ENCODE data around the gene DDX60. TPM values are rescaled to one million over a fixed set of nuclear protein-coding genes. Genes with fewer than 3 reads are reported as not detected.

DDX60 gene
- total RNA-seq, 4 donors from 2014 or later, result 6.0 to 13.3 (median 9.8) TPM

- Histone ChIP-seq H3K27me3 (no peaks in the 10 kb centered on the region), H3K4me1 (no peaks in the 10 kb centered on the region), H3K27ac (replicated peaks in 1 of 4) (no peak overlapping the region), H3K36me3 (peaks cover 5 to 84% (median 33%) of the 10 kb centered on the region in 4 donors), H3K9me3 (no peaks in the 10 kb centered on the region), H3K4me3 (no peak overlapping the region)
- intact Hi-C loops (cut with DNase I), result no loop called here
- DNase-seq (ENCODE audit: extremely low spot score), result no peak
- TF ChIP-seq POLR2A (IDR thresholded peaks at IDR 0.05; ENCODE audit: low read depth) (no peak), CTCF (IDR thresholded peaks at IDR 0.05) (no peak), POLR2AphosphoS5 (IDR thresholded peaks at IDR 0.05) (no peak), EP300 (IDR thresholded peaks at IDR 0.05) (no peak)
- whole genome bisulfite sequencing, result 76% methylated on average over 2 of the region's 2 CpGs
These were observed 39.0 kb downstream of the DDX60 start for GRCh38 chr4:168279556-168279955.

- H3K36me3 ChIP-seq, result peaks cover 23 to 96% (median 34%) of the 10 kb centered on the region in 4 donors
- H3K27me3 ChIP-seq, result no peaks in the 10 kb centered on the region
- H3K27ac ChIP-seq (replicated peaks in 1 of 4), result no peak overlapping the region
- no peaks in the 10 kb centered on the region for H3K9me3 ChIP-seq
- no peak for TF ChIP-seq POLR2AphosphoS5 (IDR thresholded peaks at IDR 0.05)
- TF ChIP-seq CTCF (IDR thresholded peaks at IDR 0.05), result no peak
- no peak for TF ChIP-seq POLR2A (IDR thresholded peaks at IDR 0.05; ENCODE audit: low read depth)
- TF ChIP-seq EP300 (IDR thresholded peaks at IDR 0.05), result no peak
- intact Hi-C loops (cut with DNase I), result no loop called here
- H3K4me3 ChIP-seq, result no peak overlapping the region
- WGBS, result 100% methylated on average over 2 of the region's 2 CpGs
- no peak for DNase-seq (ENCODE audit: extremely low spot score)
- H3K4me1 ChIP-seq, result no peaks in the 10 kb centered on the region
These were observed 42.7 kb downstream of the DDX60 start for GRCh38 chr4:168275836-168276235.

GRCh38 chr4:168274871-168275270 is 43.7 kb downstream of the DDX60 start:
- Histone ChIP-seq H3K27me3 (no peaks in the 10 kb centered on the region), H3K4me3 (no peak overlapping the region), H3K27ac (replicated peaks in 1 of 4) (no peak overlapping the region), H3K9me3 (no peaks in the 10 kb centered on the region), H3K36me3 (peaks cover 18 to 88% (median 33%) of the 10 kb centered on the region in 4 donors), H3K4me1 (no peaks in the 10 kb centered on the region)
- no peak for TF ChIP-seq POLR2AphosphoS5 (IDR thresholded peaks at IDR 0.05)
- 65% methylated on average over 1 of the region's 1 CpG for WGBS
- no peak for DNase-seq (ENCODE audit: extremely low spot score)
- intact Hi-C loops (cut with DNase I), result no loop called here

GRCh38 chr4:168273838-168274237 is 44.7 kb downstream of the DDX60 start:
- intact Hi-C loops (cut with DNase I), result no loop called here
- no peaks in the 10 kb centered on the region for H3K4me1 ChIP-seq
- H3K9me3 ChIP-seq, result no peaks in the 10 kb centered on the region
- 88% methylated on average over 9 of the region's 9 CpGs for WGBS
- H3K36me3 ChIP-seq, result peaks cover 9 to 88% (median 34%) of the 10 kb centered on the region in 4 donors
- H3K27me3 ChIP-seq, result no peaks in the 10 kb centered on the region
- H3K4me3 ChIP-seq, result no peak overlapping the region
- DNase-seq (ENCODE audit: extremely low spot score), result no peak
- no peak overlapping the region for H3K27ac ChIP-seq (replicated peaks in 1 of 4)
- TF ChIP-seq CTCF (IDR thresholded peaks at IDR 0.05), result no peak

- 96% methylated on average over 2 of the region's 2 CpGs for WGBS
- H3K27ac ChIP-seq (replicated peaks in 1 of 4), result no peak overlapping the region
- H3K9me3 ChIP-seq, result no peaks in the 10 kb centered on the region
- no peak for TF ChIP-seq POLR2A (IDR thresholded peaks at IDR 0.05; ENCODE audit: low read depth)
- no peak for TF ChIP-seq POLR2AphosphoS5 (IDR thresholded peaks at IDR 0.05)
- TF ChIP-seq EP300 (IDR thresholded peaks at IDR 0.05), result no peak
- no peak for TF ChIP-seq CTCF (IDR thresholded peaks at IDR 0.05)
- H3K27me3 ChIP-seq, result no peaks in the 10 kb centered on the region
- no peaks in the 10 kb centered on the region for H3K4me1 ChIP-seq
- intact Hi-C loops (cut with DNase I), result no loop called here
- no peak overlapping the region for H3K4me3 ChIP-seq
- H3K36me3 ChIP-seq, result peaks cover 8 to 87% (median 44%) of the 10 kb centered on the region in 4 donors
- no peak for DNase-seq (ENCODE audit: extremely low spot score)
These were observed 46.1 kb downstream of the DDX60 start for GRCh38 chr4:168272488-168272887.
